GM12801 (cell line): Measurements from ENCODE around the gene SNTG2.

Source experiments
- TF ChIP-seq, protein P1 (sequence below): IDR thresholded peaks from one replicate; pipeline ENCODE4 v1.5.1; 2011; ENCODE audit warnings: control low read depth; ENCODE audit not compliant: insufficient read length; ENCODE audit errors: extremely low read depth

Gene SNTG2

GRCh38 chr2:1132328-1132969, 181.8 kb downstream of the SNTG2 start:
- TF ChIP-seq, protein P1, sequence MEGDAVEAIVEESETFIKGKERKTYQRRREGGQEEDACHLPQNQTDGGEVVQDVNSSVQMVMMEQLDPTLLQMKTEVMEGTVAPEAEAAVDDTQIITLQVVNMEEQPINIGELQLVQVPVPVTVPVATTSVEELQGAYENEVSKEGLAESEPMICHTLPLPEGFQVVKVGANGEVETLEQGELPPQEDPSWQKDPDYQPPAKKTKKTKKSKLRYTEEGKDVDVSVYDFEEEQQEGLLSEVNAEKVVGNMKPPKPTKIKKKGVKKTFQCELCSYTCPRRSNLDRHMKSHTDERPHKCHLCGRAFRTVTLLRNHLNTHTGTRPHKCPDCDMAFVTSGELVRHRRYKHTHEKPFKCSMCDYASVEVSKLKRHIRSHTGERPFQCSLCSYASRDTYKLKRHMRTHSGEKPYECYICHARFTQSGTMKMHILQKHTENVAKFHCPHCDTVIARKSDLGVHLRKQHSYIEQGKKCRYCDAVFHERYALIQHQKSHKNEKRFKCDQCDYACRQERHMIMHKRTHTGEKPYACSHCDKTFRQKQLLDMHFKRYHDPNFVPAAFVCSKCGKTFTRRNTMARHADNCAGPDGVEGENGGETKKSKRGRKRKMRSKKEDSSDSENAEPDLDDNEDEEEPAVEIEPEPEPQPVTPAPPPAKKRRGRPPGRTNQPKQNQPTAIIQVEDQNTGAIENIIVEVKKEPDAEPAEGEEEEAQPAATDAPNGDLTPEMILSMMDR = no peak

- TF ChIP-seq, protein P1 = no peak
These were observed 184.0 kb downstream of the SNTG2 start for GRCh38 chr2:1134629-1135028.

GRCh38 chr2:1136067-1136466, 185.4 kb downstream of the SNTG2 start:
- TF ChIP-seq, protein P1 = no peak

DNA sequence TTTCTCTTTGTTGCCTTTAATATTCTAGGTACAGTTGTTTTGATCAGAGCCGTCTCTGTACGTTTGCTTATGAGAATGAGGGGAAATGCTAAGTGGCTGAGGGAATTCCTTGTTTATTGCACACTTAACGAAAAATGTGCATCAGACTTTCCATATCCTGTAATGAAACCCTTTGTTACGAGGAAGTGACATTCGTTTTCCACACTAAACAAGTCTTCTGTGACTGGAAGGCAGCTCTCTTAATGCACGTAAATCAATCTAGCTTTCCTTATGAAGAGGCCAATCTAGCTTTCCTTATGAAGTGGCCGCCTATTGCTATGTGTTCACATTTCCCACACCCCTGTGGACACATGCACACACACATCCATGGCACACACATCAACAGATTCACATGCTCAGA, 186.2 kb downstream of the SNTG2 start:
- TF ChIP-seq, protein P1 = no peak

GRCh38 chr2:1137264-1137663, 186.6 kb downstream of the SNTG2 start:
- TF ChIP-seq, protein P1 = no peak

DNA sequence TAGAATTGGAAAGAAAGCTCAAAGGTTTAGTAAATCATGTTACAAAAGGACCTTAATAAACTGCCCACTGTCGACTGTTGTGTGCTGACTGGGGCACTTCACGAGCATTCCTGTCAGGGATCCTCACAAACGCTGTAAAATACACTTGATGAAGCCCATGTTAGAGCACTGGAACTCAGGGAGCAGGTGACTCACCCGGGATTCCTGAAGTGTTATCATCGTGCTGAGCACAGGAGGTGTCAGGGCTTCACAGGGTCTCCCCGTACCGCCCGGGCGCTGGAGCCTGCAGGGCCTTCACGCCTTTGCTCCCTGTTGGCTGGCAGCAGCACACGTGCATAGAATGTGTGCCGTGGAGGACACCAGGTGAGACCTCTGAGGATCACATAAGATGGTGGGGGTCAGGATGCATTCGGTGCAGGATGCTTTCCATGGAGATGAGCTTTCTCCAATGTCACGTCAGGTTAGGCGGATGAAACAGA, 187.3 kb downstream of the SNTG2 start:
- TF ChIP-seq, protein P1 = no peak

DNA sequence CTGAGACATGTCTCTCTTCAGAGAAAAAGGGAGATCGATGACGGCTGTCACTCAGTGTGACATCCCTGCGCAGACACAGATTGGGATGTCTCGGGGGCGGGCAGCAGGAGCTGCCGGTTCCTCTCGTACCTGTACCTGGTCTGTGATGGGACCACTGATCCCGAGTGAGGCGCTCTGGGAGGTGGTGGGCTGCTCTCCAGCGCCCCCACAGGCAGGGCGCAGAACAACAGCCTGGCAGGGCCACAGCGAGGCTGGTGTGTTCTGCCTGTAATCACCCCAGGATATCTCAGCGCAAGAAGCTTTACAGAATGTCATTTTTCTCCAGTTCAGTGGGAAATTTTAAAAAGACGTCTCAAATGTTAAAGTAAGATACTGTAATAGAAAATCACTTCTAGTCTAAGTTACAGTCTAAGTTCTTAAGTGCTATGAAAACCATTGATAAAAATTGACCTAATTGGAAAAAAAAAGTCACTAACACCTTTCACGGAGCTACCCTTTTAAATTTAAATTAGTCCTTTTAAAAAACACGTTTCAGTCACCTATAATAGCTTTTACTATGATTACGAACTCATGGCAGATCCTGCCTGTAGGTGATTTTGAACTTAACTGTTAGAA, 189.8 kb downstream of the SNTG2 start:
- TF ChIP-seq, protein P1 = no peak
